ENCODE measurements around the gene ACSL1. TPM values are rescaled to one million over a fixed set of nuclear protein-coding genes. Genes with fewer than 3 reads are reported as not detected.
"Not testable (repeated sequence)": the region's sequence is repeated elsewhere in the genome, so short reads cannot be mapped to it uniquely, and the experiment has no call there.

The ACSL1 gene
- total RNA-seq, 2 experiments from 2014 or later: 22.0 to 22.2 TPM

GRCh38 chr4:184795214-184795844 lies 30.4 kb downstream of the ACSL1 start:
- intact Hi-C loops (cut with micrococcal nuclease): no loop called here
- CTCF ChIA-PET: no interaction called here
- no peak overlapping the region for H3K27ac Mint-ChIP-seq
- H3K27me3 Mint-ChIP-seq: no peaks in the 10 kb centered on the region
- H3K9me3 Mint-ChIP-seq: no peaks in the 10 kb centered on the region
- H3K4me1 Mint-ChIP-seq (ENCODE audit: low read depth): peaks cover 27% of the 10 kb centered on the region
- POLR2A ChIA-PET: no interaction called here
- peaks cover 3% of the 10 kb centered on the region for H3K36me3 Mint-ChIP-seq
- DNase-seq: no peak
- H3K4me3 Mint-ChIP-seq: no peak overlapping the region

- CTCF ChIA-PET: no interaction called here
- Mint-ChIP-seq H3K4me1 (ENCODE audit: low read depth) (peaks cover 27% of the 10 kb centered on the region), H3K27ac (no peak overlapping the region), H3K27me3 (no peaks in the 10 kb centered on the region), H3K9me3 (no peaks in the 10 kb centered on the region), H3K36me3 (peaks cover 3% of the 10 kb centered on the region), H3K4me3 (no peak overlapping the region)
- POLR2A ChIA-PET: no interaction called here
- DNase-seq: no peak
- intact Hi-C loops (cut with micrococcal nuclease): no loop called here
These were observed 31.3 kb downstream of the ACSL1 start for GRCh38 chr4:184794470-184794869.

GRCh38 chr4:184793735-184794355 lies 31.9 kb downstream of the ACSL1 start:
- no peaks in the 10 kb centered on the region for H3K27me3 Mint-ChIP-seq
- ChIA-PET POLR2A (no interaction called here), CTCF (no interaction called here)
- no peak overlapping the region for H3K4me3 Mint-ChIP-seq
- peaks cover 3% of the 10 kb centered on the region for H3K36me3 Mint-ChIP-seq
- no peak for DNase-seq
- H3K4me1 Mint-ChIP-seq (ENCODE audit: low read depth): peaks cover 27% of the 10 kb centered on the region
- intact Hi-C loops (cut with micrococcal nuclease): loop anchor here (1.0 to 2.0 kb wide), 2 partner anchors 32 to 59 kb away; partner anchors contain the start of gene CENPU
- no peak overlapping the region for H3K27ac Mint-ChIP-seq
- no peaks in the 10 kb centered on the region for H3K9me3 Mint-ChIP-seq

GRCh38 chr4:184792950-184793555 lies 32.7 kb downstream of the ACSL1 start:
- POLR2A ChIA-PET: interaction anchor here (0.7 to 1.2 kb wide), 4 partner anchors 31 to 182 kb away, joined by 3 to 9 read pairs (median 3); partner anchors contain the start of gene CENPU
- Mint-ChIP-seq H3K4me3 (peak overlapping the region; percentile 2), H3K4me1 (ENCODE audit: low read depth) (peaks cover 27% of the 10 kb centered on the region), H3K27me3 (no peaks in the 10 kb centered on the region), H3K36me3 (peaks cover 1% of the 10 kb centered on the region), H3K27ac (no peak overlapping the region), H3K9me3 (no peaks in the 10 kb centered on the region)
- CTCF ChIA-PET: interaction anchor here (0.6 to 2.4 kb wide), 4 partner anchors 31 to 212 kb away, joined by 3 to 12 read pairs (median 3); no protein-coding TSS in a partner anchor
- intact Hi-C loops (cut with micrococcal nuclease): loop anchor here (1.0 to 2.0 kb wide), 2 partner anchors 33 to 58 kb away; partner anchors contain the start of gene CENPU
- DNase-seq: peak; percentile 65

GRCh38 chr4:184792334-184792733 lies 33.4 kb downstream of the ACSL1 start:
- H3K27me3 Mint-ChIP-seq: no peaks in the 10 kb centered on the region
- DNase-seq: no peak
- ChIA-PET POLR2A (interaction anchor here (0.7 to 1.2 kb wide), 4 partner anchors 30 to 181 kb away, joined by 3 to 9 read pairs (median 3); partner anchors contain the start of gene CENPU), CTCF (interaction anchor here (0.7 to 2.4 kb wide), 3 partner anchors 41 to 213 kb away, joined by 3 to 12 read pairs (median 3); no protein-coding TSS in a partner anchor)
- H3K4me3 Mint-ChIP-seq: no peak overlapping the region
- H3K36me3 Mint-ChIP-seq: peaks cover 6% of the 10 kb centered on the region
- H3K27ac Mint-ChIP-seq: no peak overlapping the region
- no peaks in the 10 kb centered on the region for H3K9me3 Mint-ChIP-seq
- peaks cover 27% of the 10 kb centered on the region for H3K4me1 Mint-ChIP-seq (ENCODE audit: low read depth)
- intact Hi-C loops (cut with micrococcal nuclease): loop anchor here (2.0 kb wide), 1 partner anchor 58 kb away; the partner anchor contains the start of gene CENPU

- H3K4me1 Mint-ChIP-seq (ENCODE audit: low read depth): peaks cover 27% of the 10 kb centered on the region
- CTCF ChIA-PET: no interaction called here
- H3K27me3 Mint-ChIP-seq: no peaks in the 10 kb centered on the region
- H3K36me3 Mint-ChIP-seq: peaks cover 12% of the 10 kb centered on the region
- POLR2A ChIA-PET: no interaction called here
- DNase-seq: no peak
- no peak overlapping the region for H3K4me3 Mint-ChIP-seq
- no peaks in the 10 kb centered on the region for H3K9me3 Mint-ChIP-seq
- intact Hi-C loops (cut with micrococcal nuclease): no loop called here
- H3K27ac Mint-ChIP-seq: no peak overlapping the region
These were observed 34.9 kb downstream of the ACSL1 start for GRCh38 chr4:184790826-184791225.

- H3K4me1 Mint-ChIP-seq (ENCODE audit: low read depth): peaks cover 15% of the 10 kb centered on the region
- intact Hi-C loops (cut with micrococcal nuclease): no loop called here
- H3K4me3 Mint-ChIP-seq: no peak overlapping the region
- no peaks in the 10 kb centered on the region for H3K27me3 Mint-ChIP-seq
- POLR2A ChIA-PET: no interaction called here
- H3K27ac Mint-ChIP-seq: no peak overlapping the region
- CTCF ChIA-PET: no interaction called here
- H3K9me3 Mint-ChIP-seq: no peaks in the 10 kb centered on the region
- DNase-seq: no peak
- peaks cover 20% of the 10 kb centered on the region for H3K36me3 Mint-ChIP-seq
These were observed 37.8 kb downstream of the ACSL1 start for GRCh38 chr4:184787766-184788503.

- ChIA-PET CTCF (no interaction called here), POLR2A (no interaction called here)
- no peaks in the 10 kb centered on the region for H3K27me3 Mint-ChIP-seq
- H3K4me3 Mint-ChIP-seq: no peak overlapping the region
- no peaks in the 10 kb centered on the region for H3K9me3 Mint-ChIP-seq
- no peak overlapping the region for H3K27ac Mint-ChIP-seq
- peaks cover 2% of the 10 kb centered on the region for H3K4me1 Mint-ChIP-seq (ENCODE audit: low read depth)
- intact Hi-C loops (cut with micrococcal nuclease): no loop called here
- DNase-seq: no peak
- H3K36me3 Mint-ChIP-seq: peaks cover 25% of the 10 kb centered on the region
These were observed 40.0 kb downstream of the ACSL1 start for GRCh38 chr4:184785813-184786212.

- intact Hi-C loops (cut with micrococcal nuclease): no loop called here
- H3K27me3 Mint-ChIP-seq: no peaks in the 10 kb centered on the region
- ChIA-PET CTCF (no interaction called here), POLR2A (no interaction called here)
- no peaks in the 10 kb centered on the region for H3K9me3 Mint-ChIP-seq
- H3K4me1 Mint-ChIP-seq (ENCODE audit: low read depth): no peaks in the 10 kb centered on the region
- no peak for DNase-seq
- H3K27ac Mint-ChIP-seq: no peak overlapping the region
- H3K36me3 Mint-ChIP-seq: peaks cover 25% of the 10 kb centered on the region
- no peak overlapping the region for H3K4me3 Mint-ChIP-seq
These were observed 41.0 kb downstream of the ACSL1 start for GRCh38 chr4:184784628-184785257.

GRCh38 chr4:184782731-184783373 lies 42.9 kb downstream of the ACSL1 start:
- CTCF ChIA-PET: no interaction called here
- peaks cover 3% of the 10 kb centered on the region for H3K9me3 Mint-ChIP-seq

GRCh38 chr4:184779160-184779559 lies 46.6 kb downstream of the ACSL1 start:
- CTCF ChIA-PET; H3K27ac Mint-ChIP-seq; H3K27me3 Mint-ChIP-seq; intact Hi-C loops (cut with micrococcal nuclease); DNase-seq; H3K4me1 Mint-ChIP-seq (ENCODE audit: low read depth); H3K9me3 Mint-ChIP-seq; H3K4me3 Mint-ChIP-seq; POLR2A ChIA-PET: not testable (repeated sequence)
- peaks cover 16% of the 10 kb centered on the region for H3K36me3 Mint-ChIP-seq

More at GRCh38 chr4:184782731-184783373, 42.9 kb downstream of the ACSL1 start:
- peaks cover 29% of the 10 kb centered on the region for H3K36me3 Mint-ChIP-seq
- POLR2A ChIA-PET: no interaction called here
- no peak overlapping the region for H3K4me3 Mint-ChIP-seq
- no peak for DNase-seq
- intact Hi-C loops (cut with micrococcal nuclease): no loop called here
- H3K27me3 Mint-ChIP-seq: no peaks in the 10 kb centered on the region
- no peaks in the 10 kb centered on the region for H3K4me1 Mint-ChIP-seq (ENCODE audit: low read depth)
- no peak overlapping the region for H3K27ac Mint-ChIP-seq

All from activated CD4-positive, alpha-beta memory T cell treated with anti-CD3 and anti-CD28 coated beads for 36 hours (primary cell).